ENCODE measurements around the gene ARHGEF11. TPM values are rescaled to one million over a fixed set of nuclear protein-coding genes. Genes with fewer than 3 reads are reported as not detected.

ARHGEF11 gene
- total RNA-seq, 1 experiment from 2014 or later, result 38.1 TPM

- H3K4me1 Mint-ChIP-seq, result no peaks in the 10 kb centered on the region
- DNase-seq (ENCODE audit: low spot score) (peak; percentile 45), ATAC-seq (peak; percentile 89)
- TF ChIP-seq EMX1 (CRISPR knock-in tag; IDR thresholded peaks at IDR 0.05) (no peak), E2F5 (CRISPR knock-in tag; IDR thresholded peaks at IDR 0.05) (no peak), FOXJ3 (CRISPR knock-in tag; IDR thresholded peaks at IDR 0.05; ENCODE audit: borderline replicate concordance) (no peak), ERG (CRISPR knock-in tag; IDR thresholded peaks at IDR 0.05) (no peak), E2F4 (CRISPR knock-in tag; IDR thresholded peaks at IDR 0.05; ENCODE audit: borderline replicate concordance, low read depth) (no peak), JUN (CRISPR knock-in tag; IDR thresholded peaks at IDR 0.05) (no peak), FOXP1 (CRISPR knock-in tag; IDR thresholded peaks at IDR 0.05; ENCODE audit: borderline replicate concordance) (no peak), ZNF281 (CRISPR knock-in tag; IDR thresholded peaks at IDR 0.05) (no peak), HMGXB4 (CRISPR knock-in tag; IDR thresholded peaks at IDR 0.05) (no peak), HMGA2 (CRISPR knock-in tag; IDR thresholded peaks at IDR 0.05) (no peak), NR3C1 (CRISPR knock-in tag; conservative IDR thresholded peaks at IDR 0.05; ENCODE audit: low read depth) (no peak), PRDM15 (CRISPR knock-in tag; IDR thresholded peaks at IDR 0.05) (no peak), ZSCAN18 (CRISPR knock-in tag; IDR thresholded peaks at IDR 0.05) (no peak)
- ChIA-PET POLR2A (interaction anchor here (0.6 to 1.0 kb wide), 2 partner anchors 58 to 80 kb away, joined by 3 to 4 read pairs; no protein-coding TSS in a partner anchor), CTCF (interaction anchor here (0.8 to 2.5 kb wide), 21 partner anchors 12 to 223 kb away, joined by 3 to 28 read pairs (median 5); no protein-coding TSS in a partner anchor)
- H3K27ac Mint-ChIP-seq, result no peak overlapping the region
- H3K4me3 Mint-ChIP-seq, result no peak overlapping the region
- no peaks in the 10 kb centered on the region for H3K27me3 Mint-ChIP-seq (ENCODE audit: low read depth)
- H3K9me3 Mint-ChIP-seq, result no peaks in the 10 kb centered on the region
- peaks cover 68% of the 10 kb centered on the region for H3K36me3 Mint-ChIP-seq
Observed at GRCh38 chr1:156948708-156949107, 96.8 kb downstream of the ARHGEF11 start.
